Measurements from ENCODE around the gene RRP8. TPM values are rescaled to one million over a fixed set of nuclear protein-coding genes. Genes with fewer than 3 reads are reported as not detected.

RRP8 gene
- total RNA-seq, 2 donors from 2014 or later, result 25.0 to 31.5 TPM

Other genes with a start within 250 kb of the RRP8 start
- gene SMPD1, start 213.1 kb downstream of the RRP8 start, total RNA-seq, result 10 to 100 TPM; 21.7 to 25.9 TPM
- gene APBB1, start 184.5 kb downstream of the RRP8 start, total RNA-seq, result 10 to 100 TPM; 42.0 to 63.8 TPM
- gene HPX, start 162.6 kb downstream of the RRP8 start, total RNA-seq, result 1 to 10 TPM; 1.2 to 1.6 TPM
- 1 to 10 TPM; 8.4 to 9.2 TPM for gene TRIM3, start 129.7 kb downstream of the RRP8 start, total RNA-seq
- 10 to 100 TPM; 45.9 to 48.2 TPM for gene ARFIP2, start 122.3 kb downstream of the RRP8 start, total RNA-seq
- 10 to 100 TPM; 32.7 to 35.1 TPM for gene TIMM10B, start 122.1 kb downstream of the RRP8 start, total RNA-seq
- gene DNHD1, start 106.3 kb downstream of the RRP8 start, total RNA-seq, result 10 to 100 TPM; 38.5 to 44.4 TPM
- 100 to 1,000 TPM; 114 to 118 TPM for gene ILK, start 158 bp upstream of the RRP8 start, total RNA-seq
- 100 to 1,000 TPM; 108 to 123 TPM for gene TAF10, start 8.6 kb upstream of the RRP8 start, total RNA-seq
- 10 to 100 TPM; 56.0 to 62.1 TPM for gene TPP1, start 15.8 kb upstream of the RRP8 start, total RNA-seq
- gene DCHS1, start 52.2 kb upstream of the RRP8 start, total RNA-seq, result 1 to 10 TPM; 2.1 to 2.9 TPM
- 10 to 100 TPM; 38.2 to 39.8 TPM for gene MRPL17, start 79.7 kb upstream of the RRP8 start, total RNA-seq
- under 1 TPM in 1 of 2 donors, not detected in 1; 0.19 TPM for gene OR2AG2, start 168.4 kb upstream of the RRP8 start, total RNA-seq
- not detected for gene OR2AG1, start 179.4 kb upstream of the RRP8 start, total RNA-seq
- gene OR6A2, start 196.1 kb upstream of the RRP8 start, total RNA-seq, result under 1 TPM in 1 of 2 donors, not detected in 1; 0.07 TPM
- gene OR10A5, start 242.1 kb upstream of the RRP8 start, total RNA-seq, result not detected